Motor neuron (in vitro differentiated cells): ENCODE data around the gene NSUN2. TPM values are rescaled to one million over a fixed set of nuclear protein-coding genes. Genes with fewer than 3 reads are reported as not detected.

Experiments used
- ATAC-seq, 8 experiments: fragments of 200-7000 bp; cut with Tn5 transposase; replicated peaks in 6 of 8; 2 replicates each; pipeline ENCODE4 v1.8.0; 2021; ENCODE audit warnings: mild to moderate bottlenecking in 8 of 8, moderate library complexity in 8 of 8
- H3K27ac ChIP-seq, 2 donors: fragments of 250-450 bp; sonication (Bioruptor Pico); 2 replicates each; pipeline ENCODE4 v1.9.0; 2021; ENCODE audit warnings: antibody characterized with exemption in 2 of 2, mild to moderate bottlenecking in 2 of 2, moderate library complexity in 1 of 2
- H3K4me1 ChIP-seq, 2 donors: fragments of 250-450 bp; sonication (Bioruptor Pico); replicated peaks in 1 of 2; 2 replicates each; pipeline ENCODE4 v1.6.1; 2021; ENCODE audit warnings: antibody characterized with exemption in 2 of 2, mild to moderate bottlenecking in 2 of 2, moderate library complexity in 1 of 2
- H3K4me3 ChIP-seq, 5 donors: fragments of 250-450 bp; sonication (Bioruptor Pico); 2 replicates each; pipeline ENCODE4 v1.9.0; 2021; ENCODE audit warnings: antibody characterized with exemption in 5 of 5, mild to moderate bottlenecking in 5 of 5, moderate library complexity in 4 of 5
- WGBS, 10 experiments: fragments of 450-650 bp; shearing (Covaris generic); methylation state at CpG; one replicate each; pipeline ENCODE4 v1.0.0; 2022; 5-methylcytosine and 5-hydroxymethylcytosine counted together
- in situ Hi-C, 9 experiments: fragments of 400-800 bp; cut with MboI; loops; one replicate each; pipeline ENCODE4 v1.15.0; 2021; ENCODE audit warnings: low sequenced_read_pairs in 9 of 9, low pct_unique_long_range_greater_than_20kb in 2 of 9; ENCODE audit not compliant: unreplicated experiment in 9 of 9
- total RNA-seq, 8 experiments: library from RNA; unstranded; fragments of 300-600 nt; gene quantifications; 2 replicates each; pipeline versions ENCODE4 v1.2.3 to v1.2.4, GENCODE V29; 2022

The NSUN2 gene
- total RNA-seq, 8 experiments from 2014 or later, result 20.6 to 86.7 (median 35.2) TPM

- Histone ChIP-seq H3K27ac (no peak overlapping the region), H3K4me1 (peaks cover 11 to 22% of the 10 kb centered on the region in 2 donors), H3K4me3 (no peak overlapping the region)
- in situ Hi-C loops, result loop anchor here in 2 of 9 experiments (25.0 kb wide), 1 partner anchor 1099 kb away; no protein-coding TSS in a partner anchor
- WGBS, 10 experiments, result 33 to 100% (median 79%) methylated on average over 1 to 3 of the region's 15 CpGs; no CpG with 5 or more reads in 4 of the 10 experiments
- no peak for ATAC-seq
Measured at GRCh38 chr5:6585939-6586646, 46.8 kb downstream of the NSUN2 start.

GRCh38 chr5:6585168-6585567 is 47.7 kb downstream of the NSUN2 start:
- no peak for ATAC-seq
- H3K4me3 ChIP-seq, result no peak overlapping the region
- WGBS, 10 experiments, result 0 to 88% (median 54%) methylated on average over 1 to 5 of the region's 6 CpGs; no CpG with 5 or more reads in 5 of the 10 experiments
- in situ Hi-C loops, result loop anchor here in 2 of 9 experiments (25.0 kb wide), 1 partner anchor 1098 kb away; no protein-coding TSS in a partner anchor
- no peak overlapping the region for H3K27ac ChIP-seq
- H3K4me1 ChIP-seq, result peaks cover 11 to 22% of the 10 kb centered on the region in 2 donors

GRCh38 chr5:6584727-6585126 is 48.1 kb downstream of the NSUN2 start:
- H3K27ac ChIP-seq, result no peak overlapping the region
- in situ Hi-C loops, result loop anchor here in 2 of 9 experiments (25.0 kb wide), 1 partner anchor 1097 kb away; no protein-coding TSS in a partner anchor
- ATAC-seq, result no peak
- WGBS, 10 experiments, result 45 to 100% (median 100%) methylated on average over 1 to 3 of the region's 8 CpGs; no CpG with 5 or more reads in 4 of the 10 experiments
- H3K4me1 ChIP-seq, result peaks cover 11 to 22% of the 10 kb centered on the region in 2 donors
- H3K4me3 ChIP-seq, result no peak overlapping the region

GRCh38 chr5:6584101-6584645 is 48.7 kb downstream of the NSUN2 start:
- no peak for ATAC-seq
- Histone ChIP-seq H3K4me1 (peaks cover 11 to 22% of the 10 kb centered on the region in 2 donors), H3K27ac (no peak overlapping the region), H3K4me3 (no peak overlapping the region)
- in situ Hi-C loops, result loop anchor here in 2 of 9 experiments (25.0 kb wide), 1 partner anchor 1097 kb away; no protein-coding TSS in a partner anchor
- WGBS, 10 experiments, result 10 to 100% (median 85%) methylated on average over 1 to 4 of the region's 6 CpGs; no CpG with 5 or more reads in 5 of the 10 experiments

- in situ Hi-C loops, result loop anchor here in 2 of 9 experiments (25.0 kb wide), 1 partner anchor 1096 kb away; no protein-coding TSS in a partner anchor
- ATAC-seq, result peak; percentile 89 to 97 (median 90)
- Histone ChIP-seq H3K27ac (no peak overlapping the region), H3K4me1 (peaks cover 11 to 25% of the 10 kb centered on the region in 2 donors), H3K4me3 (peak overlapping the region; percentile 18 to 32 (median 24))
- WGBS, 10 experiments, result 14 to 100% (median 36%) methylated on average over 1 to 12 of the region's 85 CpGs; no CpG with 5 or more reads in 4 of the 10 experiments
Measured at GRCh38 chr5:6583049-6583880, 49.6 kb downstream of the NSUN2 start.

GRCh38 chr5:6582507-6583048 is 50.3 kb downstream of the NSUN2 start:
- in situ Hi-C loops, result loop anchor here in 2 of 9 experiments (25.0 kb wide), 1 partner anchor 1095 kb away; no protein-coding TSS in a partner anchor
- Histone ChIP-seq H3K4me3 (peak overlapping the region; percentile 18 to 32 (median 24)), H3K27ac (peak overlapping the region in 1 of 2 donors; percentile 31), H3K4me1 (peaks cover 11 to 32% of the 10 kb centered on the region in 2 donors)
- peak in 4 of 8 experiments; percentile 5 to 19 (median 6) for ATAC-seq
- WGBS, 10 experiments, result 65 to 85% (median 75%) methylated on average over 1 to 5 of the region's 30 CpGs; no CpG with 5 or more reads in 6 of the 10 experiments

- Histone ChIP-seq H3K4me3 (no peak overlapping the region), H3K27ac (no peak overlapping the region), H3K4me1 (peaks cover 11 to 33% of the 10 kb centered on the region in 2 donors)
- WGBS, 10 experiments, result 42 to 100% (median 89%) methylated on average over 1 to 12 of the region's 14 CpGs; no CpG with 5 or more reads in 2 of the 10 experiments
- no peak for ATAC-seq
- in situ Hi-C loops, result loop anchor here in 2 of 9 experiments (25.0 kb wide), 1 partner anchor 1094 kb away; no protein-coding TSS in a partner anchor
Measured at GRCh38 chr5:6581559-6582426, 51.1 kb downstream of the NSUN2 start.

GRCh38 chr5:6581090-6581489 is 51.8 kb downstream of the NSUN2 start:
- no peak for ATAC-seq
- peaks cover 11 to 33% of the 10 kb centered on the region in 2 donors for H3K4me1 ChIP-seq
- 40% methylated on average over 1 of the region's 1 CpG; no CpG with 5 or more reads in 9 of the 10 experiments for WGBS, 10 experiments
- no peak overlapping the region for H3K4me3 ChIP-seq
- no peak overlapping the region for H3K27ac ChIP-seq
- in situ Hi-C loops, result loop anchor here in 2 of 9 experiments (25.0 kb wide), 1 partner anchor 1094 kb away; no protein-coding TSS in a partner anchor

- ATAC-seq, result no peak
- in situ Hi-C loops, result loop anchor here in 2 of 9 experiments (25.0 kb wide), 1 partner anchor 1092 kb away; no protein-coding TSS in a partner anchor
- WGBS, 10 experiments, result 0 to 60% (median 14%) methylated on average over 1 to 3 of the region's 5 CpGs; no CpG with 5 or more reads in 7 of the 10 experiments
Measured at GRCh38 chr5:6579535-6579934, 53.3 kb downstream of the NSUN2 start.

GRCh38 chr5:6578676-6579343 is 54.0 kb downstream of the NSUN2 start:
- no peak overlapping the region for H3K4me3 ChIP-seq
- WGBS, 10 experiments, result 67 to 81% (median 77%) methylated on average over 1 to 6 of the region's 14 CpGs; no CpG with 5 or more reads in 4 of the 10 experiments
- ATAC-seq, result no peak
- in situ Hi-C loops, result loop anchor here in 2 of 9 experiments (25.0 kb wide), 1 partner anchor 1092 kb away; no protein-coding TSS in a partner anchor
- peaks cover 16 to 39% of the 10 kb centered on the region in 2 donors for H3K4me1 ChIP-seq
- H3K27ac ChIP-seq, result no peak overlapping the region

More at GRCh38 chr5:6579535-6579934, 53.3 kb downstream of the NSUN2 start:
- Histone ChIP-seq H3K27ac (no peak overlapping the region), H3K4me3 (no peak overlapping the region), H3K4me1 (peaks cover 16 to 39% of the 10 kb centered on the region in 2 donors)
